ENCODE measurements around the gene OXER1.
A peak's percentile ranks its signal among the peaks of the same experiment; 100 is the strongest.

OXER1 gene

GRCh38 chr2:42764096-42764495 is at the start of gene OXER1:
TSS of gene OXER1 (minus strand) at chr2:42764135. CDS start at chr2:42764062, 73 bp downstream.
- no peak for DNase-seq

- peak in 1 of 51 donors; percentile 5 for DNase-seq
Observed at GRCh38 chr2:42812899-42813479, 49.1 kb upstream of the OXER1 start.

- peak in 41 of 51 donors; percentile 16 to 89 (median 64) for DNase-seq
Observed at GRCh38 chr2:42810971-42811811, 47.3 kb upstream of the OXER1 start.

- peak; percentile 61 to 97 (median 91) for DNase-seq
Observed at GRCh38 chr2:42810121-42810970, 46.4 kb upstream of the OXER1 start.

- peak in 43 of 51 donors; percentile 41 to 95 (median 87) for DNase-seq
Observed at GRCh38 chr2:42809819-42810120, 45.8 kb upstream of the OXER1 start.

GRCh38 chr2:42809131-42809818 is 45.3 kb upstream of the OXER1 start:
- DNase-seq = peak in 1 of 51 donors; percentile 21

GRCh38 chr2:42808301-42808700 is 44.4 kb upstream of the OXER1 start:
- no peak for DNase-seq

- no peak for DNase-seq
Observed at GRCh38 chr2:42806786-42807185, 42.9 kb upstream of the OXER1 start.

- DNase-seq = peak in 1 of 51 donors; percentile 36
Observed at GRCh38 chr2:42804891-42805290, 41.0 kb upstream of the OXER1 start.

GRCh38 chr2:42804338-42804737 is 40.4 kb upstream of the OXER1 start:
- no peak for DNase-seq

GRCh38 chr2:42802150-42802549 is 38.2 kb upstream of the OXER1 start:
- DNase-seq = no peak

GRCh38 chr2:42801381-42801780 is 37.4 kb upstream of the OXER1 start:
- DNase-seq = no peak

- peak in 1 of 51 donors; percentile 13 for DNase-seq
Observed at GRCh38 chr2:42800981-42801380, 37.0 kb upstream of the OXER1 start.

- DNase-seq = no peak
Observed at GRCh38 chr2:42800461-42800962, 36.6 kb upstream of the OXER1 start.

GRCh38 chr2:42799881-42800280 is 35.9 kb upstream of the OXER1 start:
- DNase-seq = no peak

- no peak for DNase-seq
Observed at GRCh38 chr2:42797281-42797680, 33.3 kb upstream of the OXER1 start.

GRCh38 chr2:42796427-42797248 is 32.7 kb upstream of the OXER1 start:
- DNase-seq = no peak

GRCh38 chr2:42795841-42796301 is 31.9 kb upstream of the OXER1 start:
- no peak for DNase-seq

- DNase-seq = no peak
Observed at GRCh38 chr2:42795275-42795674, 31.3 kb upstream of the OXER1 start.
